Measurements from ENCODE around the gene ATAT1. TPM values are rescaled to one million over a fixed set of nuclear protein-coding genes. Genes with fewer than 3 reads are reported as not detected.

Gene ATAT1
- total RNA-seq, 6 experiments from 2014 or later: 5.2 to 9.3 (median 5.9) TPM

Small RNAs within 50 kb of the gene (microRNA-seq; reads per million reads assigned to microRNA genes)
- gene MIR877: 576 reads per million, percentile 69 among the genes with 10 or more reads in this experiment

Other genes starting within 250 kb of the ATAT1 start
- 100 to 1,000 TPM; 122 to 131 (median 126) TPM for gene HLA-E, start 137.4 kb upstream of the ATAT1 start, total RNA-seq (2021; fragmentation: NEBNext Ultra II Directional; extraction: Animal tissue kit (Norgen Biotek cat#: 25700))
- 10 to 100 TPM; 56.9 to 65.6 (median 61.9) TPM for gene GNL1, start 70.4 kb upstream of the ATAT1 start, total RNA-seq (2021; fragmentation: NEBNext Ultra II Directional; extraction: Animal tissue kit (Norgen Biotek cat#: 25700))
- gene PRR3, start 69.6 kb upstream of the ATAT1 start, total RNA-seq (2021; fragmentation: NEBNext Ultra II Directional; extraction: Animal tissue kit (Norgen Biotek cat#: 25700)): 10 to 100 TPM in 5 of 6 experiments, 1 to 10 TPM in 1; 9.8 to 14.0 (median 12.3) TPM
- 10 to 100 TPM; 51.3 to 69.3 (median 63.1) TPM for gene ABCF1, start 55.4 kb upstream of the ATAT1 start, total RNA-seq (2021; fragmentation: NEBNext Ultra II Directional; extraction: Animal tissue kit (Norgen Biotek cat#: 25700))
- gene PPP1R10, start 9.6 kb upstream of the ATAT1 start, total RNA-seq (2021; fragmentation: NEBNext Ultra II Directional; extraction: Animal tissue kit (Norgen Biotek cat#: 25700)): 10 to 100 TPM; 62.4 to 75.4 (median 71.2) TPM
- 10 to 100 TPM; 50.7 to 63.4 (median 56.1) TPM for gene MRPS18B, start 9.0 kb upstream of the ATAT1 start, total RNA-seq (2021; fragmentation: NEBNext Ultra II Directional; extraction: Animal tissue kit (Norgen Biotek cat#: 25700))
- gene C6orf136, start 20.3 kb downstream of the ATAT1 start, total RNA-seq (2021; fragmentation: NEBNext Ultra II Directional; extraction: Animal tissue kit (Norgen Biotek cat#: 25700)): 10 to 100 TPM; 12.0 to 19.2 (median 16.4) TPM
- gene DHX16, start 46.1 kb downstream of the ATAT1 start, total RNA-seq (2021; fragmentation: NEBNext Ultra II Directional; extraction: Animal tissue kit (Norgen Biotek cat#: 25700)): 10 to 100 TPM; 33.7 to 36.7 (median 35.5) TPM
- 100 to 1,000 TPM; 135 to 149 (median 141) TPM for gene PPP1R18, start 59.8 kb downstream of the ATAT1 start, total RNA-seq (2021; fragmentation: NEBNext Ultra II Directional; extraction: Animal tissue kit (Norgen Biotek cat#: 25700))
- gene NRM, start 64.1 kb downstream of the ATAT1 start, total RNA-seq (2021; fragmentation: NEBNext Ultra II Directional; extraction: Animal tissue kit (Norgen Biotek cat#: 25700)): 10 to 100 TPM; 16.3 to 35.1 (median 31.1) TPM
- 10 to 100 TPM; 18.4 to 31.9 (median 28.1) TPM for gene MDC1, start 90.4 kb downstream of the ATAT1 start, total RNA-seq (2021; fragmentation: NEBNext Ultra II Directional; extraction: Animal tissue kit (Norgen Biotek cat#: 25700))
- gene TUBB, start 93.5 kb downstream of the ATAT1 start, total RNA-seq (2021; fragmentation: NEBNext Ultra II Directional; extraction: Animal tissue kit (Norgen Biotek cat#: 25700)): 1,000 to 10,000 TPM; 1,052 to 1,712 (median 1,589) TPM
- 100 to 1,000 TPM; 218 to 286 (median 236) TPM for gene FLOT1, start 115.8 kb downstream of the ATAT1 start, total RNA-seq (2021; fragmentation: NEBNext Ultra II Directional; extraction: Animal tissue kit (Norgen Biotek cat#: 25700))
- 10 to 100 TPM; 38.1 to 62.4 (median 60.2) TPM for gene IER3, start 117.7 kb downstream of the ATAT1 start, total RNA-seq (2021; fragmentation: NEBNext Ultra II Directional; extraction: Animal tissue kit (Norgen Biotek cat#: 25700))

All from HFFc6 (cell line).